ENCODE measurements around the gene HMOX1.

GRCh38 chr22:35363566-35364086, 17.3 kb upstream of the HMOX1 start:
- no peak for TF ChIP-seq CTCF (IDR thresholded peaks at IDR 0.05)
- no peak for TF ChIP-seq POLR2AphosphoS5 (IDR thresholded peaks at IDR 0.05)
- TF ChIP-seq POLR2A (IDR thresholded peaks at IDR 0.05), result no peak

Measured in breast epithelium (tissue), 3 donors.